Uterus (tissue), 4 donors: ENCODE data around the gene P4HB. TPM values are rescaled to one million over a fixed set of nuclear protein-coding genes. Genes with fewer than 3 reads are reported as not detected.

Experiments used
- DNase-seq, 2 donors: peaks; one replicate each; pipeline ENCODE4 v3.0.0-alpha.2; 2019 to 2020
- H3K27ac ChIP-seq, 2 donors: fragments of 200-600 bp; sonication (generic); 1 replicate in 1 of 2; 2 replicates in 1 of 2; pipeline ENCODE4 v1.5.1; 2016 to 2018
- H3K27me3 ChIP-seq, 2 donors: fragments of 200-600 bp; sonication (generic); one replicate each; pipeline ENCODE4 v1.5.1; 2018 to 2019; ENCODE audit warnings: control low read depth in 1 of 2
- H3K36me3 ChIP-seq, 2 donors: fragments of 200-600 bp; sonication (generic); one replicate each; pipeline ENCODE4 v1.5.1; 2019; ENCODE audit warnings: control low read depth in 1 of 2
- H3K4me1 ChIP-seq, 2 donors: fragments of 200-600 bp; sonication (generic); one replicate each; pipeline ENCODE4 v1.5.1; 2018 to 2019; ENCODE audit warnings: control low read depth in 1 of 2
- H3K4me3 ChIP-seq, 2 donors: fragments of 200-600 bp; sonication (generic); 1 replicate in 1 of 2; 2 replicates in 1 of 2; pipeline ENCODE4 v1.5.1; 2018 to 2019; ENCODE audit warnings: mild to moderate bottlenecking in 1 of 2
- H3K9me3 ChIP-seq, 2 donors: fragments of 200-600 bp; sonication (generic); one replicate each; pipeline ENCODE4 v1.5.1; 2019; ENCODE audit warnings: control low read depth in 1 of 2
- CTCF ChIP-seq, 4 experiments: fragments of 200-600 bp in 2 of 4; fragments of 450-650 bp in 2 of 4; sonication (generic) in 2 of 4; IDR thresholded peaks; one replicate each; pipeline ENCODE4 v1.5.1; 2016 to 2019; ENCODE audit warnings: antibody characterized with exemption in 4 of 4, mild to moderate bottlenecking in 2 of 4, moderate library complexity in 1 of 4
- POLR2A ChIP-seq, 2 donors: fragments of 450-650 bp; IDR thresholded peaks; one replicate each; pipeline ENCODE4 v1.6.1; 2016; ENCODE audit warnings: antibody characterized with exemption in 2 of 2, mild to moderate bottlenecking in 1 of 2, moderate library complexity in 1 of 2
- intact Hi-C: fragments of 100-400 bp; cut with DNase I; formaldehyde crosslinking; loops from one replicate; pipeline ENCODE4 v1.15.1; 2023; ENCODE audit warnings: low total_unique reads
- total RNA-seq, 4 donors: library from RNA; depleted of rRNA in 3 of 4; stranded (reverse); fragments of >200 nt in 3 of 4; gene quantifications; one replicate each; pipeline versions ENCODE4 v1.1.0 to v1.2.4, GENCODE V29; 2014 to 2023
- donor health status: DM: yes; HTN: yes; CAD: no.

The P4HB gene
- total RNA-seq, 4 donors from 2014 or later = 199 to 504 (median 304) TPM

- Histone ChIP-seq H3K4me3 (no peak overlapping the region), H3K27ac (no peak overlapping the region), H3K27me3 (no peaks in the 10 kb centered on the region), H3K36me3 (no peaks in the 10 kb centered on the region), H3K9me3 (no peaks in the 10 kb centered on the region), H3K4me1 (no peaks in the 10 kb centered on the region)
- intact Hi-C loops = no loop called here
- DNase-seq = no peak
- TF ChIP-seq POLR2A (IDR thresholded peaks at IDR 0.05) (no peak), CTCF (IDR thresholded peaks at IDR 0.05) (no peak)
Measured at GRCh38 chr17:81845361-81845760, 15.0 kb downstream of the P4HB start.

- intact Hi-C loops = no loop called here
- Histone ChIP-seq H3K36me3 (no peaks in the 10 kb centered on the region), H3K27me3 (no peaks in the 10 kb centered on the region), H3K4me3 (no peak overlapping the region), H3K4me1 (no peaks in the 10 kb centered on the region), H3K9me3 (no peaks in the 10 kb centered on the region), H3K27ac (no peak overlapping the region)
- no peak for DNase-seq
- no peak for TF ChIP-seq CTCF (IDR thresholded peaks at IDR 0.05)
- no peak for TF ChIP-seq POLR2A (IDR thresholded peaks at IDR 0.05)
Measured at GRCh38 chr17:81844887-81845286, 15.4 kb downstream of the P4HB start.

GRCh38 chr17:81844327-81844851 lies 15.9 kb downstream of the P4HB start:
- H3K27me3 ChIP-seq = no peaks in the 10 kb centered on the region
- no peak overlapping the region for H3K4me3 ChIP-seq
- no peak overlapping the region for H3K27ac ChIP-seq
- H3K4me1 ChIP-seq = no peaks in the 10 kb centered on the region
- H3K9me3 ChIP-seq = no peaks in the 10 kb centered on the region
- intact Hi-C loops = no loop called here
- TF ChIP-seq POLR2A (IDR thresholded peaks at IDR 0.05) (no peak), CTCF (IDR thresholded peaks at IDR 0.05) (no peak)
- H3K36me3 ChIP-seq = no peaks in the 10 kb centered on the region
- DNase-seq = no peak

- intact Hi-C loops = no loop called here
- H3K27ac ChIP-seq = no peak overlapping the region
- no peak for DNase-seq
- TF ChIP-seq CTCF (IDR thresholded peaks at IDR 0.05) (no peak), POLR2A (IDR thresholded peaks at IDR 0.05) (no peak)
- no peaks in the 10 kb centered on the region for H3K4me1 ChIP-seq
- no peaks in the 10 kb centered on the region for H3K36me3 ChIP-seq
- H3K27me3 ChIP-seq = no peaks in the 10 kb centered on the region
- H3K9me3 ChIP-seq = no peaks in the 10 kb centered on the region
- H3K4me3 ChIP-seq = no peak overlapping the region
Measured at GRCh38 chr17:81843713-81844326, 16.5 kb downstream of the P4HB start.

GRCh38 chr17:81842725-81843504 lies 17.4 kb downstream of the P4HB start:
- DNase-seq = peak; percentile 50 to 75
- Histone ChIP-seq H3K9me3 (no peaks in the 10 kb centered on the region), H3K4me1 (no peaks in the 10 kb centered on the region), H3K4me3 (no peak overlapping the region), H3K27me3 (no peaks in the 10 kb centered on the region), H3K36me3 (no peaks in the 10 kb centered on the region), H3K27ac (no peak overlapping the region)
- TF ChIP-seq CTCF (IDR thresholded peaks at IDR 0.05) (no peak), POLR2A (IDR thresholded peaks at IDR 0.05) (no peak)
- intact Hi-C loops = no loop called here
